ENCODE data around the gene TVP23C. TPM values are rescaled to one million over a fixed set of nuclear protein-coding genes. Genes with fewer than 3 reads are reported as not detected.
A peak's percentile ranks its signal among the peaks of the same experiment; 100 is the strongest.

Gene TVP23C
- total RNA-seq, 4 donors from 2014 or later, result 37.9 to 99.0 (median 67.4) TPM

DNA sequence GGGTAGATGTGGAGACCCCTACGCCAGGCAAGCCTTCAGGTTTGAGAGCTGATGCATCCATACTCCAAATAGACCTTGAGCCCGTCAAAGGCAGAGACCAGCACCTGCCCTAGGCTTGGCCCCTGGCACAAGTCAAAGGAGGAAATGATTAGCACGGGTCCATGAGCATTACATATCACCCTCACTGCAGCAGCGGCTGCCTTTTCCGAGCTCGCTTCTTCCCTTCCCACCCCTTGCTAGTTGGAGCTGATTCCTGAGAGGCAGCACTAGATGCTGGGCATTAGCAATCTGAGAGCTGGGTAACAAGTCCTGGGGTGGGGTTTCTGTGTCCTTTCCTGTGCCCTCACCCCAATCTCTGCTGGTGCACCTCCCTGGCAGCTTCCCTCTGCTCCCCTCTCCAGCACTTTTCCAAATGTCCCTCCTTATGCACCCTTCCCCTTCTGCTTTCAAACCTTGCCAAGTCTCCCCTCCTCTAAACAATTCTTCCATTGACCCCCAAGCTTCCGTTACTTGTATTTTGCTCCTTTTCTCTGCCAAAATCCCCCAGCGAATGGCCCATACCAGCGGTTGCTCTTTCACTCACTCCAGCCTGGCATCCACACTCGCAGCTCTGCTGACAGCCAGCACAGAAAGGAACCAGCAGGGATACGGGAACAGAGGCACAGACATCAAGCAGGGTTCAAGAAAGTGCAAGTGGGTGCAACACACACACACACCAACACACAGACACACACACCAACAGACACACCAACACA lies 98.9 kb downstream of the TVP23C start:
- peak overlapping the region in 2 of 3 donors; percentile 84 to 87 for H3K27ac ChIP-seq
- no peaks in the 10 kb centered on the region for H3K27me3 ChIP-seq
- no peaks in the 10 kb centered on the region for H3K9me3 ChIP-seq
- H3K4me1 ChIP-seq, result peaks cover 29 to 30% of the 10 kb centered on the region in 2 donors
- DNase-seq, result no peak
- no peak for TF ChIP-seq POLR2A (IDR thresholded peaks at IDR 0.05)
- TF ChIP-seq CTCF (IDR thresholded peaks at IDR 0.05), result no peak
- H3K36me3 ChIP-seq, result no peaks in the 10 kb centered on the region
- intact Hi-C loops (cut with DNase I), result no loop called here
- WGBS, 2 donors, result 81 to 83% methylated on average over 11 of the region's 11 CpGs
- H3K4me3 ChIP-seq (replicated peaks in 1 of 3), result no peak overlapping the region

- H3K4me1 ChIP-seq, result peaks cover 29 to 37% of the 10 kb centered on the region in 2 donors
- DNase-seq, result peak; percentile 79 to 83
- peak overlapping the region; percentile 66 to 87 (median 84) for H3K27ac ChIP-seq
- H3K36me3 ChIP-seq, result no peaks in the 10 kb centered on the region
- WGBS, 2 donors, result 31 to 32% methylated on average over 11 of the region's 11 CpGs
- H3K27me3 ChIP-seq, result no peaks in the 10 kb centered on the region
- intact Hi-C loops (cut with DNase I), result no loop called here
- H3K4me3 ChIP-seq (replicated peaks in 1 of 3), result no peak overlapping the region
- TF ChIP-seq POLR2A (IDR thresholded peaks at IDR 0.05), result no peak
- TF ChIP-seq CTCF (IDR thresholded peaks at IDR 0.05), result no peak
- no peaks in the 10 kb centered on the region for H3K9me3 ChIP-seq
Measured at GRCh38 chr17:15462976-15463772, 100.1 kb downstream of the TVP23C start.

GRCh38 chr17:15457723-15458094 lies 105.6 kb downstream of the TVP23C start:
- TF ChIP-seq POLR2A (IDR thresholded peaks at IDR 0.05), result no peak
- TF ChIP-seq CTCF (IDR thresholded peaks at IDR 0.05), result no peak
- Histone ChIP-seq H3K4me1 (peaks cover 23 to 35% of the 10 kb centered on the region in 2 donors), H3K36me3 (no peaks in the 10 kb centered on the region), H3K9me3 (no peaks in the 10 kb centered on the region), H3K27ac (peak overlapping the region; percentile 53 to 82 (median 67)), H3K27me3 (no peaks in the 10 kb centered on the region), H3K4me3 (replicated peaks in 1 of 3) (no peak overlapping the region)
- no peak for DNase-seq
- WGBS, 2 donors, result 70 to 84% methylated on average over 4 to 6 of the region's 7 CpGs
- intact Hi-C loops (cut with DNase I), result no loop called here

DNA sequence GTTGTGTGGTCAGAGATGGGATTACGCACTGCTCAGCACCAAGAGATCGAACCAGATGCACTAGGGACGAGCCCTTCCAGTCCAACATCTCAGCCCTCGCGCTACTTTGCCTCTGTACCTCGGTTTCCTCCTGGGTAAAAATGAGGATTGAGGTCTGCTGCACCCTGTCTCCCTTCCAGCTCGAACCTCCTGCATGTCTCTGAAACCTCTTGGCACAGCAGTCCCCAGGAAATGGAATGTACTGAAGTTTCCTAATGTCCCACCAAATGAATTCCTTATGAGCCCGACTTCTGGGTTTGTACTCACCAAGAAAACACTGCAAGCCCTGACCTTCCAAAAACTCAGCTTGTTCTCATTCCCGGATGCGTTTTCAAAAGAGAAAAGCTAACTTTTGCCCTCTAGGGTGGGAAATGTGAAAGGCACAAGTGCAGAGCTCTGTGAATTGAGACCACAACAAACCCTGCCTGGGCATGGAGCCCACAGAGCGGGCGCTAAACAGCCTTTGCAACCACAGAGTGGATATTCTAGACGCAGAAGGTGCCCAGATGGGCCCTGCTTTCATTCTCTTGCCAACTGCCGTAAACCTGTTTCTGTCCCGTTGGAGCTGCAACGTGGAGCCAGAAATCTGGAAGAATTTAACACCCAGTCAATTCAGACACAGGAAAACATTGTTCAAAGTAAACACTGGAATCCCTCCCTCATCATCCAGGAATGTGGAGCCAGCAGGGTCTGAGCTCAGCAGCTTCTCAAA lies 106.1 kb downstream of the TVP23C start:
- 38 to 42% methylated on average over 16 of the region's 16 CpGs for WGBS, 2 donors
- peak; percentile 89 to 94 for DNase-seq
- intact Hi-C loops (cut with DNase I), result no loop called here
- Histone ChIP-seq H3K27ac (peak overlapping the region; percentile 53 to 82 (median 67)), H3K4me3 (replicated peaks in 1 of 3) (no peak overlapping the region), H3K4me1 (peaks cover 21 to 33% of the 10 kb centered on the region in 2 donors), H3K27me3 (no peaks in the 10 kb centered on the region), H3K36me3 (no peaks in the 10 kb centered on the region), H3K9me3 (no peaks in the 10 kb centered on the region)
- peak in 4 of 6 experiments; percentile 38 to 69 (median 46) for TF ChIP-seq CTCF (IDR thresholded peaks at IDR 0.05)
- no peak for TF ChIP-seq POLR2A (IDR thresholded peaks at IDR 0.05)
